Inflammatory macrophage treated with lipopolysaccharide for 1 hour (primary cell): ENCODE data around the gene KCNH3.
"Not testable (repeated sequence)": the region's sequence is repeated elsewhere in the genome, so short reads cannot be mapped to it uniquely, and the experiment has no call there.

Source experiments
- DNase-seq, 2 donors: peaks; one replicate each; pipeline ENCODE4 v3.0.0-alpha.2; 2020 to 2022

Gene KCNH3

DNA sequence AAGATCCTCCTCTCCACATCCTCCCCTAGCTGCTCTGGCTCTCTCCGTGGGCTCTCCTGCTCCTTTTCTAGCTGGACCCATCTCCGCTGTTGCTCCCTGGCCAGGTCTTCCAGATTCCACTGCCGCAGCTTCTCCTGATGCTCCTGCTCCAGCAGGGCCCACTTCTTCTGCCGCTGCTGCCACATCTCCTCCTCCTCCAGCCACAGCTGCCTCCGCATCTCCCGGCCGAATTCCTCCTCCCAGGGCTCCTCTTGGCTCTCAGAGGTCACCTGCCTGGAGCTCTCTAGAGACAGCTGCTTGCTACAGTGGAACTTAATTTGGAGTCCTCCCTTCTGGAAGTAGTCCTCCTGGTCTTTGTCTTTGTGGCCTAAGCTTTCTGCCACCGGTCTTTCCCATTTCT lies 61.1 kb downstream of the KCNH3 start:
- DNase-seq: no peak

DNA sequence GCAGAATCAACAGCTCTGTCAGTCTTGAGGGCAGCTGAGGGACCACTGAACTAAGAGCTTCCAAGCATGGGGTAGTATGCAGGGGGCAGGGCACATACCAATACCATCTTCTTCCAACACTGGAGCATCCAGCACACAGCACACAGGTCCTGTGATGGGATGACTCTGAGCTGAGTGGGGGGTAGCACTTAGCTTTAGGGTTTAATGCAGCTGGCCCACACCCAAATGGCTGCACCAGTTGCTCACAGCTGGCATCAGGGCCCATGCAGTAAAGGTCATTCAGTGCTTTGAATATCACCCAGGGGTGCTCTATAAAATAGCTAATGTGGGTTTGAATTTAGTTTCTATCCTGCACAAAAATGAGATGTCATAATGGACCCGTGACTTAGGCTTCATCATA lies 64.9 kb downstream of the KCNH3 start:
- DNase-seq: no peak

DNA sequence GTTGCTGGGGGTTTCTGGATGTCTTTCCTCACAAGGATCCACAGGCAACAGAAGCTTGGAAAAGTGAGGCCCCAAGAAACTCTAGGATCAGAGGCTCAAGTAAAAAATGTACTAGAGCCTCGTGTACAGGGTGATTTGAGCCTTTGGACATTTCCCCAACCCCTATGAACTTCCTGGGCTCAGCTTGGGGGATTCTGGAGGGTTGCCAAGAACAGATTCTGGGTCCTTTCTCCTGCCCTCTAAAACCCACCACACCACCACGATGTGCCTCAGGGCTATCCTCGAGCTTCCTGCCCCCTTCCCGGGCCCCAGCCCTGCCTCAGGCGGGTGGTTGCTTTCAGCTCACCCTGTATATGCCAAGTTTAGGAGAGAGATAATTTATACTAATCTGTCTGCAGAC lies 66.0 kb downstream of the KCNH3 start:
- no peak for DNase-seq

DNA sequence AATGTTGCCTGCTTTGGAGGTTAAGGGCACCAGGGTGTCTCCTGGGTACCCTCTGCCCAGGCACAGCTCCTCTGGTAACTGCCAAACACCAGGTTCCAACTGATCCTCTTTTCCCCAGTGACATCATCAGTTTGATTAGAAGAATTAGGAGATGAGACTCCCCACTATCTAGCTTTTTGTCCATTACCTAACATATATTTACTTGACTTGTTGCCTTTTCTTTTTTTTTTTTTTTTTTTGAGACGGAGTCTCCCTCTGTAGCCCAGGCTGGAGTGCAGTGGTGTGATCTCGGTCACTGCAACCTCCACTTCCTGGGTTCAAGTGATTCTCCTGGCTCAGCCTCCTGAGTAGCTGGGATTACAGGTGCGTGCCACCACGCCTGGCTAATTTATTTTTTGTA lies 66.7 kb downstream of the KCNH3 start, which contains the start of gene FAM186B:
FAM186B (minus strand) TSS at position 101 of the 400 bp plus-strand sequence. CDS start 162 bp downstream, outside the sequence.
- DNase-seq: not testable (repeated sequence)
